K562 (cell line): Measurements from ENCODE around the gene GP1BB. TPM values are rescaled to one million over a fixed set of nuclear protein-coding genes. Genes with fewer than 3 reads are reported as not detected.
A peak's percentile ranks its signal among the peaks of the same experiment; 100 is the strongest.

Source experiments
- ATAC-seq: fragments of 200-7000 bp; cut with Tn5 transposase; 3 replicates; pipeline ENCODE4 v1.9.1; 2020; ENCODE audit warnings: moderate library complexity
- BruUV-seq: library from RNA; stranded (reverse); fragments of 400-500 nt; replicated peaks from 2 replicates; lab custom pipeline; 2021; lab: Mats Ljungman, UMichigan
- CTCF ChIA-PET: fragments of 300-600 bp; formaldehyde crosslinking; extraction: SDS; loops from one replicate; lab custom pipeline; 2021; ENCODE audit warnings: low intra/inter-chr PET ratio; lab: Yijun Ruan, JAX
- POLR2A ChIA-PET: fragments of 300-600, 350-650 bp; sonication (Branson Sonifier 250); formaldehyde crosslinking; extraction: SDS; loops from one replicate; lab custom pipeline; 2021; ENCODE audit warnings: antibody characterized with exemption, inconsistent platforms; lab: Yijun Ruan, JAX
- DNase-seq, 4 experiments: peaks; one replicate each; pipeline versions ENCODE4 v3.0.0 to v3.0.0-alpha.2; 2011 to 2018; ENCODE audit warnings: low spot score in 3 of 4, mixed read lengths in 3 of 4; ENCODE audit errors: extremely low read depth in 1 of 4
- FAIRE-seq: peaks from 2 replicates; lab custom pipeline; 2011; peaks lifted over from hg19 to GRCh38; lab: Jason Lieb, UNC
- H2AFZ ChIP-seq: 2 replicates; pipeline ENCODE4 v1.6.0; 2011; ENCODE audit warnings: low read depth, low read length, control low read depth, inconsistent platforms
- H3K27ac ChIP-seq: fragments of 200-600 bp; 3 replicates; pipeline ENCODE4 v1.8.0; 2011; ENCODE audit warnings: low read depth, mild to moderate bottlenecking, control low read depth, inconsistent platforms, low read length, moderate library complexity, mixed read lengths; ENCODE audit errors: extremely low read depth
- H3K27me3 ChIP-seq, 2 experiments: fragments of 300-600 bp in 1 of 2; 2 replicates in 1 of 2; 3 replicates in 1 of 2; pipeline versions ENCODE4 v1.6.0 to v1.8.0; 2011; ENCODE audit warnings: inconsistent platforms in 2 of 2, low read length in 2 of 2, mild to moderate bottlenecking in 1 of 2, mixed read lengths in 1 of 2, moderate library complexity in 1 of 2; ENCODE audit not compliant: control insufficient read depth in 2 of 2, insufficient read depth in 2 of 2
- H3K36me3 ChIP-seq: fragments of 300-600 bp; 3 replicates; pipeline ENCODE4 v1.8.0; 2011; ENCODE audit warnings: mild to moderate bottlenecking, low read length, inconsistent platforms; ENCODE audit not compliant: control insufficient read depth, insufficient read depth
- H3K4me1 ChIP-seq, 2 experiments: fragments of 200-600 bp in 1 of 2; replicated peaks in 1 of 2; 2 replicates in 1 of 2; 3 replicates in 1 of 2; pipeline versions ENCODE4 v1.5.1 to v1.8.0; 2011; ENCODE audit warnings: inconsistent platforms in 2 of 2, low read length in 2 of 2, mild to moderate bottlenecking in 1 of 2, mixed read lengths in 1 of 2, moderate library complexity in 1 of 2; ENCODE audit not compliant: control insufficient read depth in 2 of 2, insufficient read depth in 2 of 2
- H3K4me2 ChIP-seq: 2 replicates; pipeline ENCODE4 v1.6.1; 2011; ENCODE audit warnings: low read length, control low read depth, inconsistent platforms, mixed read lengths; ENCODE audit not compliant: insufficient read depth
- H3K4me3 ChIP-seq: fragments of 200-600 bp; sonication (generic), shearing (Covaris generic); 2 replicates; pipeline ENCODE4 v1.5.1; 2016; ENCODE audit warnings: control low read depth, inconsistent platforms
- H3K79me2 ChIP-seq: fragments of 200-600 bp; 3 replicates; pipeline ENCODE4 v1.8.0; 2011; ENCODE audit warnings: low read length, inconsistent platforms; ENCODE audit not compliant: control insufficient read depth, insufficient read depth
- H3K9ac ChIP-seq, 2 experiments: 2 replicates each; pipeline versions ENCODE4 v1.6.0 to v1.6.1; 2011; ENCODE audit warnings: low read depth in 2 of 2, low read length in 2 of 2, control low read depth in 1 of 2, inconsistent platforms in 1 of 2, mild to moderate bottlenecking in 1 of 2, mixed read lengths in 1 of 2; ENCODE audit not compliant: insufficient read depth in 1 of 2
- H3K9me1 ChIP-seq: one replicate; pipeline ENCODE4 v1.6.0; 2011; ENCODE audit warnings: inconsistent platforms, mild to moderate bottlenecking, low read length, moderate library complexity; ENCODE audit not compliant: control insufficient read depth, insufficient read depth
- H3K9me3 ChIP-seq: replicated peaks from 2 replicates; pipeline ENCODE4 v1.5.1; 2011; ENCODE audit warnings: low read depth, low read length, inconsistent platforms; ENCODE audit not compliant: control insufficient read depth, insufficient read depth
- H4K20me1 ChIP-seq: replicated peaks from 2 replicates; pipeline ENCODE4 v1.6.1; 2011; ENCODE audit warnings: low read length, inconsistent platforms, mixed read lengths; ENCODE audit not compliant: control insufficient read depth, insufficient read depth
- ARNT ChIP-seq, 2 experiments: fragments of 450-650 bp; IDR thresholded peaks; 2 replicates each; pipeline ENCODE4 v1.6.1; 2016; ENCODE audit warnings: mild to moderate bottlenecking in 1 of 2
- FOXA3 ChIP-seq, 2 experiments: fragments of 450-650 bp in 1 of 2; sonication (generic) in 1 of 2; formaldehyde crosslinking; IDR thresholded peaks in 1 of 2; conservative IDR thresholded peaks in 1 of 2; 2 replicates each; pipeline versions ENCODE4 v1.4.0 to v1.8.0; 2020 to 2022; ENCODE audit warnings: mild to moderate bottlenecking in 2 of 2, missing genetic modification reagents in 1 of 2
- GABPA ChIP-seq: fragments of 200-800 bp; sonication (Bioruptor generic); conservative IDR thresholded peaks from 2 replicates; pipeline ENCODE4 v1.6.1; 2016; ENCODE audit warnings: low read depth, missing genetic modification characterization, missing compliant biosample characterization
- MBD2 ChIP-seq: sonication (generic); IDR thresholded peaks from 2 replicates; pipeline ENCODE4 v1.6.1; 2016; ENCODE audit warnings: low read depth, borderline replicate concordance
- PHF8 ChIP-seq: fragments of 200-600 bp; sonication (generic); IDR thresholded peaks from 2 replicates; pipeline ENCODE4 v1.6.1; 2012; ENCODE audit warnings: mixed run types, mild to moderate bottlenecking, inconsistent platforms, low read length, moderate library complexity, borderline replicate concordance
- POLR2AphosphoS5 ChIP-seq: IDR thresholded peaks from 2 replicates; pipeline ENCODE4 v1.6.1; 2011; ENCODE audit warnings: mild to moderate bottlenecking, low read depth, low read length, moderate library complexity; ENCODE audit not compliant: control insufficient read depth, insufficient read depth
- PYGO2 ChIP-seq: fragments of 450-650 bp; IDR thresholded peaks from 2 replicates; pipeline ENCODE4 v1.6.1; 2016; ENCODE audit warnings: mild to moderate bottlenecking, missing genetic modification characterization, moderate library complexity, missing compliant biosample characterization
- RBM39 ChIP-seq: fragments of 200-400 bp; formaldehyde crosslinking; optimal IDR thresholded peaks from 2 replicates; pipeline ENCODE3; 2018; ENCODE audit warnings: low read depth, low read length
- SMARCC2 ChIP-seq: fragments of 450-650 bp; IDR thresholded peaks from 2 replicates; pipeline ENCODE4 v1.6.1; 2017; ENCODE audit warnings: antibody characterized with exemption, moderate library complexity, mild to moderate bottlenecking, low read depth
- TRIM28 ChIP-seq: fragments of 450-650 bp; IDR thresholded peaks from 2 replicates; pipeline ENCODE4 v1.6.1; 2017
- ZNF184 ChIP-seq: sonication (generic); formaldehyde crosslinking; IDR thresholded peaks from 2 replicates; pipeline ENCODE4 v1.5.0; 2020; ENCODE audit warnings: missing genetic modification reagents
- ZNF76 ChIP-seq: fragments of 250-450 bp; sonication (Bioruptor Pico); IDR thresholded peaks from 2 replicates; pipeline ENCODE4 v1.4.0; 2020; ENCODE audit warnings: mild to moderate bottlenecking, moderate library complexity, borderline replicate concordance
- ZNF77 ChIP-seq: fragments of 250-450 bp; sonication (Bioruptor Pico); IDR thresholded peaks from 2 replicates; pipeline ENCODE4 v1.5.0; 2020
- WGBS: fragments of 100-300 bp; shearing (Covaris generic); methylation state at CpG from one replicate; pipeline ENCODE4 v1.1.6; 2016; ENCODE audit warnings: low coverage, mixed read lengths; ENCODE audit not compliant: insufficient coverage; ENCODE audit errors: missing lambda C conversion rate; 5-methylcytosine and 5-hydroxymethylcytosine counted together
- in situ Hi-C: fragments of 300-500 bp; cut with MboI; formaldehyde crosslinking; loops from 4 replicates; pipeline ENCODE4 v1.15.0; 2018; ENCODE audit warnings: inconsistent platforms, mixed read lengths
- intact Hi-C: fragments of 100-400 bp; cut with micrococcal nuclease; formaldehyde crosslinking; loops from 2 replicates; pipeline ENCODE4 v1.14.2; 2022
- polyA plus RNA-seq, 8 experiments: library from polyadenylated mRNA; depleted of rRNA in 4 of 8; stranded (reverse) in 5 of 8; unstranded in 3 of 8; fragments of >200 nt; fragmentation: Nextera tagmentation in 2 of 8; fragmentation: Illumina TruSeq in 1 of 8; extraction: Ambion mirVana in 2 of 8; extraction: Trizol in 1 of 8; gene quantifications; 2 replicates each; pipeline versions ENCODE4 v1.2.1 to v1.2.3, GENCODE V29; 2011 to 2014; ENCODE audit warnings: inconsistent platforms in 1 of 8, missing spikeins in 1 of 8
- total RNA-seq, 7 experiments: library from RNA; depleted of rRNA in 6 of 7; stranded (reverse); fragments of >200 nt in 6 of 7; fragmentation: Illumina TruSeq in 2 of 7; extraction: Trizol in 2 of 7; gene quantifications; 2 replicates each; pipeline versions ENCODE4 v1.2.1 to v1.2.3, GENCODE V29; 2011 to 2021; ENCODE audit warnings: low replicate concordance in 1 of 7
- TF ChIP-seq, protein P1 (sequence below): fragments of 450-650 bp; formaldehyde crosslinking; IDR thresholded peaks from 2 replicates; pipeline ENCODE4 v1.4.0; 2020; ENCODE audit warnings: mild to moderate bottlenecking, mixed read lengths
- TF ChIP-seq, protein P2 (sequence below): IDR thresholded peaks from 2 replicates; pipeline ENCODE4 v1.6.1; 2012; ENCODE audit warnings: low read depth, low read length, improper control_type of control experiment, borderline replicate concordance
- TF ChIP-seq, protein P3 (sequence below): fragments of 450-650 bp; formaldehyde crosslinking; conservative IDR thresholded peaks from 2 replicates; pipeline ENCODE4 v1.4.0; 2022; ENCODE audit warnings: mild to moderate bottlenecking, missing genetic modification characterization

Gene GP1BB
- total and polyA plus RNA-seq, 9 of the 15 experiments (the other 6 are each of a cell fraction or from before 2014, with no cell fraction given): 0.69 to 162 (median 2.8) TPM

DNA sequence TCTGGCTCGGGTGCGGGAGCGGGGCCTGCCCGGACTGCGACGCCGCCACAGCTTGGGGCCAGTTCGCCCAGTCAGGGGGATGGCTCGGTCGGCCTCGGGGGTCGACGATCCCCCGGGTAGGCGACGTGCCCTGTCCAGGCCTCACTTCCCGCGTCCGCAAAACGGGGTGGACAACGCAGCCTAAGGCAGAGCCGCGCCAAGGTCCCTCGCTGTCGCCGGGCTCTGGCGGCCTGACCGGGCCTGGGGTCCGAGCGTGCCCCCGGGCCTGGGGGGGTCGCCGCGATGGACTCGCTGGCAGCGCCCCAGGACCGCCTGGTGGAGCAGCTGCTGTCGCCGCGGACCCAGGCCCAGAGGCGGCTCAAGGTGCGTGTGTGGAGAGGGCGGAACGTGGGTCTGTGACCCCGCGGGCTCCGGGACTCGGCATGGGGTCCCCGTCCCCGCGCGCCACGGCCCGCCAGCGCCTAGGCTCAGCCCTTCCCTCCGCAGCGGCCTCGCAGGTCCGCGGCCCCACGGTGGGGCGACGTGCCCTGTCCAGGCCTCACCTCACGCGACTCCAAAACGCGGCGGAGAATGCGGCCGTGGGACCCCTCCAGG is 4.8 kb upstream of the GP1BB start (continued):
- TF ChIP-seq, protein P1, sequence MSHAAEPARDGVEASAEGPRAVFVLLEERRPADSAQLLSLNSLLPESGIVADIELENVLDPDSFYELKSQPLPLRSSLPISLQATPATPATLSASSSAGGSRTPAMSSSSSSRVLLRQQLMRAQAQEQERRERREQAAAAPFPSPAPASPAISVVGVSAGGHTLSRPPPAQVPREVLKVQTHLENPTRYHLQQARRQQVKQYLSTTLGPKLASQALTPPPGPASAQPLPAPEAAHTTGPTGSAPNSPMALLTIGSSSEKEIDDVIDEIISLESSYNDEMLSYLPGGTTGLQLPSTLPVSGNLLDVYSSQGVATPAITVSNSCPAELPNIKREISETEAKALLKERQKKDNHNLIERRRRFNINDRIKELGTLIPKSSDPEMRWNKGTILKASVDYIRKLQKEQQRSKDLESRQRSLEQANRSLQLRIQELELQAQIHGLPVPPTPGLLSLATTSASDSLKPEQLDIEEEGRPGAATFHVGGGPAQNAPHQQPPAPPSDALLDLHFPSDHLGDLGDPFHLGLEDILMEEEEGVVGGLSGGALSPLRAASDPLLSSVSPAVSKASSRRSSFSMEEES (CRISPR knock-in tag): no peak
- no peak for TF ChIP-seq RBM39
- no peak for TF ChIP-seq ZNF184
- TF ChIP-seq FOXA3 (CRISPR knock-in tag; conservative IDR thresholded peaks at IDR 0.05 in 1 of 2, IDR thresholded peaks at IDR 0.05 in 1 of 2): no peak
- no peak for TF ChIP-seq ZNF76 (CRISPR knock-in tag)
- no peak for TF ChIP-seq TRIM28
- TF ChIP-seq MBD2: no peak

DNA sequence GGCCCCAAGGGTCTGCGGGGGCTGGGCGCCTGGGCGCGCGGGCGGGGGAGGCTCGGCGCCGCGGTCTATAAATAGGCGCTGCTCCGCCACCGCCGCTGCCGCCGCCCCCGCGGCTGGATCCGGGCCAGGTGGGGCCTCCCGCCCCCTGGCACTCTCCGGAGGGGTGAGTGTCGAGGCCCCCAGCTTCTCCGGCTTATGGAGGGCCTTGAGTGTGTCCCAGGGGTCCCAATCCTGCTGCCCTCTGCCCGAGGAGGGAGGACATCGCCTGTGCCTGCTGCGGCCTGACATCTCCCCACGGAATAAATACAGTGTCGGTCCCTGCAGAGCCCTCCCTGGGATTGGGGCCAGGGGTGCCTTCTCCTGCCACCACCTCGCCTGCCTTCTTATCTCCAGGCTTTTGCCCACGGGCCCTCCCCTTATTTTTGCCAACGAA is 4.3 kb upstream of the GP1BB start:
- ChIA-PET CTCF (interaction anchor here (0.7 to 4.5 kb wide), 4 partner anchors 39 to 566 kb away, joined by 3 to 113 read pairs (median 10); no protein-coding TSS in a partner anchor), POLR2A (interaction anchor here (0.6 to 2.7 kb wide), 10 partner anchors 10 to 1852 kb away, joined by 3 to 8 read pairs (median 3); partner anchors contain the start of genes GNB1L and RTL10)
- H2AFZ ChIP-seq: peak overlapping the region; percentile 94
- H3K79me2 ChIP-seq: peaks cover 43% of the 10 kb centered on the region
- H4K20me1 ChIP-seq: peaks cover 34% of the 10 kb centered on the region
- 6% methylated on average over 31 of the region's 31 CpGs for WGBS
- peak overlapping the region; percentile 92 for H3K4me2 ChIP-seq
- intact Hi-C loops: loop anchor here (5.0 to 10.0 kb wide), 2 partner anchors 54 to 242 kb away; partner anchors contain the start of genes CDC45 and UFD1
- H3K27ac ChIP-seq: peak overlapping the region; percentile 92
- ATAC-seq: peak; percentile 3
- peak; percentile 93 to 94 (median 94) for DNase-seq
- in situ Hi-C loops: no loop called here
- peaks cover 27% of the 10 kb centered on the region for H3K9me1 ChIP-seq
- no peaks in the 10 kb centered on the region for H3K27me3 ChIP-seq
- H3K36me3 ChIP-seq: peaks cover 33% of the 10 kb centered on the region
- peaks cover 59 to 99% of the 10 kb centered on the region in 2 experiments for H3K4me1 ChIP-seq
- H3K4me3 ChIP-seq: peak overlapping the region; percentile 51
- H3K9me3 ChIP-seq: no peaks in the 10 kb centered on the region
- FAIRE-seq: no peak
- no TSS peak for BruUV-seq
- peak overlapping the region; percentile 89 to 98 for H3K9ac ChIP-seq
- TF ChIP-seq PYGO2 (tag) (0 out of 2 replicates have a peak, but pooled peaks have one; percentile 12), POLR2AphosphoS5 (no peak), ARNT (IDR thresholded peaks at IDR 0.05) (no peak), PHF8 (no peak), ZNF77 (CRISPR knock-in tag) (no peak), GABPA (tag) (no peak), SMARCC2 (peak; percentile 20; the same call in 1 of the 2 replicates)
- TF ChIP-seq, protein P2, sequence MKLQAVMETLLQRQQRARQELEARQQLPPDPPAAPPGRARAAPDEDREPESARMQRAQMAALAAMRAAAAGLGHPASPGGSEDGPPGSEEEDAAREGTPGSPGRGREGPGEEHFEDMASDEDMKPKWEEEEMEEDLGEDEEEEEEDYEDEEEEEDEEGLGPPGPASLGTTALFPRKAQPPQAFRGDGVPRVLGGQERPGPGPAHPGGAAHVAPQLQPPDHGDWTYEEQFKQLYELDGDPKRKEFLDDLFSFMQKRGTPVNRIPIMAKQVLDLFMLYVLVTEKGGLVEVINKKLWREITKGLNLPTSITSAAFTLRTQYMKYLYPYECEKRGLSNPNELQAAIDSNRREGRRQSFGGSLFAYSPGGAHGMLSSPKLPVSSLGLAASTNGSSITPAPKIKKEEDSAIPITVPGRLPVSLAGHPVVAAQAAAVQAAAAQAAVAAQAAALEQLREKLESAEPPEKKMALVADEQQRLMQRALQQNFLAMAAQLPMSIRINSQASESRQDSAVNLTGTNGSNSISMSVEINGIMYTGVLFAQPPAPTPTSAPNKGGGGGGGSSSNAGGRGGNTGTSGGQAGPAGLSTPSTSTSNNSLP: peak; percentile 24; the same call in 1 of the 2 replicates
- TF ChIP-seq, protein P3, sequence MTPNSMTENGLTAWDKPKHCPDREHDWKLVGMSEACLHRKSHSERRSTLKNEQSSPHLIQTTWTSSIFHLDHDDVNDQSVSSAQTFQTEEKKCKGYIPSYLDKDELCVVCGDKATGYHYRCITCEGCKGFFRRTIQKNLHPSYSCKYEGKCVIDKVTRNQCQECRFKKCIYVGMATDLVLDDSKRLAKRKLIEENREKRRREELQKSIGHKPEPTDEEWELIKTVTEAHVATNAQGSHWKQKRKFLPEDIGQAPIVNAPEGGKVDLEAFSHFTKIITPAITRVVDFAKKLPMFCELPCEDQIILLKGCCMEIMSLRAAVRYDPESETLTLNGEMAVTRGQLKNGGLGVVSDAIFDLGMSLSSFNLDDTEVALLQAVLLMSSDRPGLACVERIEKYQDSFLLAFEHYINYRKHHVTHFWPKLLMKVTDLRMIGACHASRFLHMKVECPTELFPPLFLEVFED: no peak
